Uterus (tissue), 4 donors: ENCODE results near the gene MKRN3. TPM values are rescaled to one million over a fixed set of nuclear protein-coding genes. Genes with fewer than 3 reads are reported as not detected.

Experiments
- DNase-seq, 2 donors: peaks; one replicate each; pipeline ENCODE4 v3.0.0-alpha.2; 2019 to 2020
- H3K27ac ChIP-seq, 2 donors: fragments of 200-600 bp; sonication (generic); 1 replicate in 1 of 2; 2 replicates in 1 of 2; pipeline ENCODE4 v1.5.1; 2016 to 2018
- H3K27me3 ChIP-seq, 2 donors: fragments of 200-600 bp; sonication (generic); one replicate each; pipeline ENCODE4 v1.5.1; 2018 to 2019; ENCODE audit warnings: control low read depth in 1 of 2
- H3K36me3 ChIP-seq, 2 donors: fragments of 200-600 bp; sonication (generic); one replicate each; pipeline ENCODE4 v1.5.1; 2019; ENCODE audit warnings: control low read depth in 1 of 2
- H3K4me1 ChIP-seq, 2 donors: fragments of 200-600 bp; sonication (generic); one replicate each; pipeline ENCODE4 v1.5.1; 2018 to 2019; ENCODE audit warnings: control low read depth in 1 of 2
- H3K4me3 ChIP-seq, 2 donors: fragments of 200-600 bp; sonication (generic); 1 replicate in 1 of 2; 2 replicates in 1 of 2; pipeline ENCODE4 v1.5.1; 2018 to 2019; ENCODE audit warnings: mild to moderate bottlenecking in 1 of 2
- H3K9me3 ChIP-seq, 2 donors: fragments of 200-600 bp; sonication (generic); one replicate each; pipeline ENCODE4 v1.5.1; 2019; ENCODE audit warnings: control low read depth in 1 of 2
- POLR2A ChIP-seq, 2 donors: fragments of 450-650 bp; IDR thresholded peaks; one replicate each; pipeline ENCODE4 v1.6.1; 2016; ENCODE audit warnings: antibody characterized with exemption in 2 of 2, mild to moderate bottlenecking in 1 of 2, moderate library complexity in 1 of 2
- intact Hi-C: fragments of 100-400 bp; cut with DNase I; formaldehyde crosslinking; loops from one replicate; pipeline ENCODE4 v1.15.1; 2023; ENCODE audit warnings: low total_unique reads
- total RNA-seq, 4 donors: library from RNA; depleted of rRNA in 3 of 4; stranded (reverse); fragments of >200 nt in 3 of 4; gene quantifications; one replicate each; pipeline versions ENCODE4 v1.1.0 to v1.2.4, GENCODE V29; 2014 to 2023
- TF ChIP-seq, protein P1 (sequence below), 4 experiments: fragments of 200-600 bp in 2 of 4; fragments of 450-650 bp in 2 of 4; sonication (generic) in 2 of 4; IDR thresholded peaks; one replicate each; pipeline ENCODE4 v1.5.1; 2016 to 2019; ENCODE audit warnings: antibody characterized with exemption in 4 of 4, mild to moderate bottlenecking in 2 of 4, moderate library complexity in 1 of 4
- donor health status: DM: yes; HTN: yes; CAD: no.

Gene MKRN3
- total RNA-seq: under 1 TPM in 2 of 4 donors, not detected in 2; 0.21 to 0.29 TPM

DNA sequence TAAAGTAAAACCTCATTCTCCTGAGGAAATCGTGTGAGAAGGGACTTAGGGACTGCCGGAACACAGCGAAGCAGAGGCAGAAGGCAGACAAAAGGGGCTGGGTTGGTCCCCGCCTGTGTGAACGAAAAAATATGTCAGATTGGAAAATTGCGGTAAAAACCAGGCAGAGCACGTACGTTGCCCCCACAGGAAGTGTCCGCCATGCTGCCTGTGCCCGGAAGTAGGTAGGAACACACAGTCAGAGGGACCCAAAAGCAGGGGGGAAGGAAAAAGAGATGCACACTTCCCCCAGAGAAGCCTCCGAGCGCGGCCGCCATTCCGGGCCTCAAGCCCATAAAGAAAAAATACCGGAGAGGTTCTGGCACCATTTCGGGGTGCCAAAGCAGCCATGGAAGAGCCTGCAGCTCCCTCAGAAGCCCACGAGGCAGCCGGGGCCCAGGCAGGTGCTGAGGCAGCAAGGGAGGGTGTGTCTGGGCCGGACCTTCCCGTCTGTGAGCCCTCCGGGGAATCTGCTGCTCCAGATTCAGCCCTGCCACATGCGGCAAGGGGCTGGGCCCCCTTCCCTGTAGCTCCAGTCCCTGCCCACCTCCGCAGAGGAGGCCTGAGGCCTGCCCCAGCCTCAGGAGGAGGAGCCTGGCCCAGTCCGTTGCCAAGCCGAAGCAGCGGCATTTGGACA lies at the start of gene MKRN3:
MKRN3 (plus strand) TSS at position 280 of the 676 bp plus-strand sequence; CDS start at position 389, 109 bp downstream.
- H3K36me3 ChIP-seq: no peaks in the 10 kb centered on the region
- no peaks in the 10 kb centered on the region for H3K27me3 ChIP-seq
- DNase-seq: no peak
- no peaks in the 10 kb centered on the region for H3K9me3 ChIP-seq
- no peaks in the 10 kb centered on the region for H3K4me1 ChIP-seq
- TF ChIP-seq, protein P1, sequence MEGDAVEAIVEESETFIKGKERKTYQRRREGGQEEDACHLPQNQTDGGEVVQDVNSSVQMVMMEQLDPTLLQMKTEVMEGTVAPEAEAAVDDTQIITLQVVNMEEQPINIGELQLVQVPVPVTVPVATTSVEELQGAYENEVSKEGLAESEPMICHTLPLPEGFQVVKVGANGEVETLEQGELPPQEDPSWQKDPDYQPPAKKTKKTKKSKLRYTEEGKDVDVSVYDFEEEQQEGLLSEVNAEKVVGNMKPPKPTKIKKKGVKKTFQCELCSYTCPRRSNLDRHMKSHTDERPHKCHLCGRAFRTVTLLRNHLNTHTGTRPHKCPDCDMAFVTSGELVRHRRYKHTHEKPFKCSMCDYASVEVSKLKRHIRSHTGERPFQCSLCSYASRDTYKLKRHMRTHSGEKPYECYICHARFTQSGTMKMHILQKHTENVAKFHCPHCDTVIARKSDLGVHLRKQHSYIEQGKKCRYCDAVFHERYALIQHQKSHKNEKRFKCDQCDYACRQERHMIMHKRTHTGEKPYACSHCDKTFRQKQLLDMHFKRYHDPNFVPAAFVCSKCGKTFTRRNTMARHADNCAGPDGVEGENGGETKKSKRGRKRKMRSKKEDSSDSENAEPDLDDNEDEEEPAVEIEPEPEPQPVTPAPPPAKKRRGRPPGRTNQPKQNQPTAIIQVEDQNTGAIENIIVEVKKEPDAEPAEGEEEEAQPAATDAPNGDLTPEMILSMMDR (IDR thresholded peaks at IDR 0.05): no peak
- TF ChIP-seq POLR2A (IDR thresholded peaks at IDR 0.05): no peak
- intact Hi-C loops: no loop called here
- H3K27ac ChIP-seq: no peak within 1 kb of the TSS
- H3K4me3 ChIP-seq: no peak within 1 kb of the TSS

GRCh38 chr15:23516866-23517265 lies 48.6 kb upstream of the MKRN3 start:
- Histone ChIP-seq H3K9me3 (no peaks in the 10 kb centered on the region), H3K4me1 (no peaks in the 10 kb centered on the region), H3K27ac (no peak overlapping the region), H3K4me3 (no peak overlapping the region), H3K27me3 (no peaks in the 10 kb centered on the region), H3K36me3 (no peaks in the 10 kb centered on the region)
- no peak for TF ChIP-seq POLR2A (IDR thresholded peaks at IDR 0.05)
- TF ChIP-seq, protein P1 (IDR thresholded peaks at IDR 0.05): no peak
- intact Hi-C loops: no loop called here
- no peak for DNase-seq

DNA sequence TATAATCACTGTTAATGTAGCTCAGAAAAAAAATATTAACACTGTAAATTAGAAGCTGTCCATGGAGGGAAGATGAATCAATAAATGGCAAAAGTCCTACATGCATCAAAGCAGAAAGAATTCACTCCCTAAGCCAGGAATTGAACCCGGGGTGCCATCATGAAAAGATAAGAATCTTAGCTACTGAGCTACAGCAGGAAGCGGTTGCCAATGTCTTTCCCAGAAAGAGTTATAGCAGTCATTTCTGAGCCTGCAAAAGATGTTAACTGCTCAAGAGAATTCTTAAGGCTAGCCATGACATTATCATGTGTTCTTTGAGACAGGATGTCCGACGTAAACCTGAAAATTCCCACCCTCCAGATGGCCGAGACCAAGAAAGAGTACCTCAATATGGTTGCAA lies 47.4 kb upstream of the MKRN3 start:
- Histone ChIP-seq H3K27ac (no peak overlapping the region), H3K27me3 (no peaks in the 10 kb centered on the region), H3K9me3 (no peaks in the 10 kb centered on the region), H3K4me3 (no peak overlapping the region), H3K4me1 (no peaks in the 10 kb centered on the region), H3K36me3 (no peaks in the 10 kb centered on the region)
- DNase-seq: no peak
- intact Hi-C loops: no loop called here
- TF ChIP-seq, protein P1 (IDR thresholded peaks at IDR 0.05): no peak
- TF ChIP-seq POLR2A (IDR thresholded peaks at IDR 0.05): no peak

GRCh38 chr15:23524816-23525215 lies 40.7 kb upstream of the MKRN3 start:
- H3K27me3 ChIP-seq: no peaks in the 10 kb centered on the region
- no peak overlapping the region for H3K4me3 ChIP-seq
- no peaks in the 10 kb centered on the region for H3K36me3 ChIP-seq
- no peaks in the 10 kb centered on the region for H3K9me3 ChIP-seq
- TF ChIP-seq POLR2A (IDR thresholded peaks at IDR 0.05): no peak
- TF ChIP-seq, protein P1 (IDR thresholded peaks at IDR 0.05): no peak
- no peak for DNase-seq
- H3K4me1 ChIP-seq: no peaks in the 10 kb centered on the region
- H3K27ac ChIP-seq: no peak overlapping the region
- intact Hi-C loops: no loop called here

DNA sequence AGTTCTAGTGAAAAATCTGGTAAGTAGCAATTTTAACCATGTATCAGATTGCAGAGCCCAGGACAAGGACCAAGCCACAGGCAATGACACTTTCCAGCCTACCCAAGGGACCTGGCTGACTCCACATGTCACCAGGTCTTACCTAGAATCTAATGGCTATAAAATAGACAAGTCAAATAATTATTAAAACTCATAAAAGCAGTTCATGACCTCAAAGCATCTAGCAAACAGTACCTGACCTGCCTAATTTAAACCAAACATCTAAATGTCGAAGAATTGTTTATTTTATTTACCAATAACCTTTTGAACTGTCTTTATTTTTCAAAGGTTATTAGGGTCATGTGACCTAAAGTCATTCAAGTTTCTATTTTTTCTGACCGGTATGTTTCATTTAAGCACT lies 35.6 kb upstream of the MKRN3 start:
- intact Hi-C loops: no loop called here
- H3K4me3 ChIP-seq: no peak overlapping the region
- TF ChIP-seq, protein P1 (IDR thresholded peaks at IDR 0.05): no peak
- no peak for TF ChIP-seq POLR2A (IDR thresholded peaks at IDR 0.05)

More for the DNA sequence above, 35.6 kb upstream of the MKRN3 start:
- DNase-seq: no peak
- Histone ChIP-seq H3K36me3 (no peaks in the 10 kb centered on the region), H3K9me3 (no peaks in the 10 kb centered on the region), H3K27me3 (no peaks in the 10 kb centered on the region), H3K27ac (no peak overlapping the region), H3K4me1 (no peaks in the 10 kb centered on the region)
